HG02678 (cell line): ENCODE results near the gene DIDO1.
"Not testable (repeated sequence)": the region's sequence is repeated elsewhere in the genome, so short reads cannot be mapped to it uniquely, and the experiment has no call there.

Experiments
- ATAC-seq: cut with Tn5 transposase; IDR thresholded peaks from one replicate; pipeline ENCODE4 v1.9.1; 2021; ENCODE audit warnings: mild to moderate bottlenecking, moderate library complexity; ENCODE audit not compliant: unreplicated experiment

Gene DIDO1

DNA sequence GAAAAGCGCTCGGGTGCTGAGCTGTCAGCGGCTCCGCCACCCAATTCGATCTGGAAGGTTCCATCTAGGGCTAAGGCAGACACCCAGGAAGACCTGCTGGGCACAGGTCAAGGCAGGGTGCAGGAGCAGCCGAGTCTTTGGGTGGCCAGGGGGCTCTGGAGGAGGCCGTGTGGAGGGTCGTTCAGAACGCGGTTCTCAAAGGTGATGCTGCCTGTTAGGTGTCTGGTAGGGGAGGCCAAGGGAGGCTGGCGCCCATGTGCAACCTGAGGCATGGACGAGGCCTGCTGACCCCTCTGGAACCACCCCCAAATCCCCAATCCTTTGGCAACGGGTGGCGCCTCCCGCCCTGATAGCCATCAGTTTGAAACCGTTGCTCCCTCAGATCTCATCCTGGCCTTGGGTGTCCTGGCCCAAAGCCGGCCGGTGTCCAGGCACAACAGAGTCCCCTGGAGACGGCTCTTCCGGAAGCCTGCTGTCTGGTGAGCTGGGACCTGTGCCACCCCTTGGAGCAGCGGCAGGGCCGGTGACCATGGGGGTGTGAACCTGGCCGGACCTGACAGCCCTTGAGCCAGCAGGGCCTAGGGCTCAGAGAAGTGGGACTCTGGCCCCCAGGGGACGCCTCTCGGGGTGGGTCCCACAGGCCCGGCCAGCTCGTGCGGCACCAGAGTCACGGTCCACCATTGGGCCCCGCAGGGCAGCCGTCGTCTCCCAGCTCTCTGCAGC lies 36.7 kb upstream of the DIDO1 start:
- no peak for ATAC-seq

GRCh38 chr20:62962221-62962879 lies 36.0 kb upstream of the DIDO1 start:
- no peak for ATAC-seq

GRCh38 chr20:62961799-62962198 lies 35.5 kb upstream of the DIDO1 start:
- ATAC-seq = no peak

GRCh38 chr20:62961310-62961783 lies 35.0 kb upstream of the DIDO1 start:
- ATAC-seq = no peak

DNA sequence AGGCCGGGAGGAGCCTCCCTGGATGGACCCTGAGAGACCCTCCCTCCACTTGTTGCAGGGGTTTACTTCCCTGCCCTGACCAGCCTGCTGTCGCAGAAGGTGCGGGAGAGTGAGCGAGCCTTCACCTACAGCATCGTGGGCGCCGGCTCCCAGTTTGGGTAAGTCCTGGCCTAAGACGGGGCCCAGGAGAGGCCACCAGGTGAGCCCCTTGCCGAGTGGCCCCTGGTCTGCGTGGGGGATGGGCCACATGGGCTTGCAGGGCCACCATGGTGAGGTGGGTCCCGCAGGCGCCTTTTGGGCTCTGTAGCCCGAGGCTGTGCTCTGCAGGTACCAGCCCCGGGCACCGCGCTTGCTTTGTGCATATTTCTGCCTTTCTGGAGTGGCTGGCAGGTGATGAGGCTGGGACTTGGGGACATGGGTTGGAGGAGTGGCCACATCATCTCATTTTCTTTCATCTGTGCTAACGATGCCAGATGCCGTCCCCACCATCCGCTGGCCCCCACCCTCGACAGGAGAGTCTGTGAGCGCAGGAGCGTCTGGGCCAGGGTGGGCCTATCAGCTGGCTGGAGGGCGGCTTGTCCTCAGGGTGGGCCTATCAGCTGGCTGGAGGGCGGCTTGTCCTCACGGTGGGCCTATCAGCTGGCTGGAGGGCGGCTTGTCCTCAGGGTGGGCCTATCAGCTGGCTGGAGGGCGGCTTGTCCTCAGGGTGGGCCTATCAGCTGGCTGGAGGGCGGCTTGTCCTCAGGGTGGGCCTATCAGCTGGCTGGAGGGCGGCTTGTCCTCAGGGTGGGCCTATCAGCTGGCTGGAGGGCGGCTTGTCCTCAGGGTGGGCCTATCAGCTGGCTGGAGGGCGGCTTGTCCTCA lies 34.4 kb upstream of the DIDO1 start:
- not testable (repeated sequence) for ATAC-seq

- no peak for ATAC-seq
Observed at GRCh38 chr20:62959998-62960436, 33.7 kb upstream of the DIDO1 start.

- no peak for ATAC-seq
Observed at GRCh38 chr20:62959101-62959971, 33.0 kb upstream of the DIDO1 start.

GRCh38 chr20:62958388-62959100 lies 32.2 kb upstream of the DIDO1 start:
- no peak for ATAC-seq

DNA sequence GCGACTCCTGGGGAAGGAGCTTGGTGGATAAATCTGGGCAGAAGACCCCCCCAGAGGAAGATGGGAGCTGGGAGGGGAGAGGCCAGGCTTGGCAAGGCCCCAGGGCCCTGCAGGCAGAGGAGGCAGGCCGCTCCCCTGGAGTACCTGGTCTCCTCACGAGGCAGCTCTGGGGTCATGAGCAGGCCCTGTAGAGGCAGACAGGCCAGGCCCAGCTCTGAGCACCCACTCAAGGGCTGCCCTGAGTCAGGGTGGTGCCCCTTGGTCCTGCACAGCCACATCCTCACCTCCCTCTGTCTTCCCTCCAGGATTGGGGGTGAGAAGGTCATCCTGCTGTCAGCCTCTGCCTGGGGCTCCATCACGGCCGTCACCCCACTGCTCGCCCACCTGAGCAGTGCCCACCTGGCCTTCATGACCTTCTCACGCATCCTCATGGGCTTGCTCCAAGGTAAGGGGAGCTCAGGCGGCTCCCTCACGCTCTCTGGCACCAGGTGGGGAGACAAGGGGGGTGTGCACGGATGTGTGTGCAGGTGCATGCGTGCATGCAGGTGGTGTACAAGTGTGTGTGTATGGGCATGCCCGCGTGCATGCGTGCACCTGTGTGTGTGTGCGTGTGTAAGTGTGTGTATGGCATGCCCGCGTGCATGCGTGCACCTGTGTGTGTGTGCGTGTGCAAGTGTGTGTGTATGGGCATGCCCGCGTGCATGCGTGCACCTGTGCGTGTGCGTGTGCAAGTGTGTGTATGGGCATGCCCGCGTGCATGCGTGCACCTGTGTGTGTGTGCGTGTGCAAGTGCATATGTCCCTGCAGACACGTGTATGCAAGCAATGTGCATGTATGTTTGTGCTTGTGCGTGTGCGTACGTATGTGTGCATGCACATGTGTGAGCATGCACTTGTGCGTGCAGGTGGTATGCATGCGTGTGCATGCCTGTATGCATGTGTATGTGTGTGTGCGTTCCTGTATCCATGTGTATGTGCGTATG lies 31.1 kb upstream of the DIDO1 start:
- no peak for ATAC-seq

- no peak for ATAC-seq
Observed at GRCh38 chr20:62956387-62957135, 30.3 kb upstream of the DIDO1 start.

- no peak for ATAC-seq
Observed at GRCh38 chr20:62955519-62956386, 29.4 kb upstream of the DIDO1 start.

- ATAC-seq = peak; percentile 66
Observed at GRCh38 chr20:62953839-62954703, 27.8 kb upstream of the DIDO1 start.

DNA sequence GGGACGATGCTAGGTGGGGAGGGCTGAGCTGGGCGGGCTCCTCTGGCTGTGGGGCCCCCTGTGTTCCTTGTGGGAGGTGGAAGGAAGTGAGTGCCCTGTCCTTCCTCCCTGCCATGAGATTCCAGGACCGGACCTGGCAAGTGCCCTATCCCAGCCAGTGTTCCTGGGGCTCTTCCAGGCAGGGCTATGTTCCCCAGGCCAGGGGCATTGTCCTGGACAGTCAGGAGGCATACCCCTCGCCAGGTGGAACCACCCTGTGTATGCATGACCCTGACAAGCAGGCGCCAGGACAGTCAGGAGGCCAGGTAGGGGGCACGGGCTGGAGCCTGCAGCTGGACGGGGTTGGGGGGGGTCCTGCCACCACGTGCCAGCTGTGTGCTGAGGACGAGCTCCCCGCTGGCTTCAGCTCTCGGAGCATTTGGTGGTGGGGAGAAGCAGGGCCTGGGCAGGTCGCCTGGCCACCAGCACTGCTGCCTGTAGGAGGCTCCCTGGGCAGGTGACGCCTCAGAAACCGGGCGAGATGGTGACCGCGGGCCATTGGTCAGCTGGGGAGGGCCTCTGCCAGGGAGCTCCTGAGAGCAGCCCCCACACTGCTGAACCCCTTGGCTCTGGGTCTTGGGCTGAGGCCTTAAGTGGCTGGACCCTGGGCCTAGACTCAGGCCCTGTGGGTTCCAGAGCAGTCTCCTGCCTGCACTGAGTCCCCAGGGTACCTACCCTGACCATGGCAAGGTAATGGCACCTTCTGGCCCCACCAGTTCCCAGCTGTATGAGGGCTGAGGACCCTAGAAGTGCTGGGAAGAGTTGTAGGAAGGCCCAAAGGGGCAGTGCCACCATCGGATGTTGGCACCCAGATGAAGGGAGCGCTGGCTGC lies 26.9 kb upstream of the DIDO1 start:
- peak; percentile 5 for ATAC-seq

DNA sequence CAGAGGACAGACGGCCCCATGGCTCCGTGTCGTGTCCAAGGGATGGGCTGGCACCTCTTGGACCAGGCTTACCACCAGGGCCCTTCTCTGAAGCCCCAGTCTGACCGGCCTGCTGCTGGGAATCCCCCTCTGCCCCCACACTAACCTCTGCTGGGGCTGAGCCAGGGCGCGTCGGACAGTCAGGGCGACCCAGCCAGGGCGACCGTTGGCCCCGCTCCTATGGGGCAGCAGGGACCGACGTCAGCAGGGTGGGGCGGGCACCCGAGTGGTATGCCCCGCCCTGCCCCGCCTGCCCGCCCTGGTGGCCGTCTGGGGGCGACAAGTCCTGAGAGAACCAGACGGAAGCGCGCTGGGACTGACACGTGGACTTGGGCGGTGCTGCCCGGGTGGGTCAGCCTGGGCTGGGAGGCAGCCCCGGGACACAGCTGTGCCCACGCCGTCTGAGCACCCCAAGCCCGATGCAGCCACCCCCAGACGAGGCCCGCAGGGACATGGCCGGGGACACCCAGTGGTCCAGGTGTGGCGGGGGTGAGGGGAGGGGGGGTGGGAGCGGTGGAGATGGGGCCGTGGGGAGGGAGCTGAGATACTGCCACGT lies 26.2 kb upstream of the DIDO1 start, which contains the start of gene SLC17A9:
TSS of gene SLC17A9 (plus strand) at position 337 of the 595 bp plus-strand sequence. CDS start at position 459, 122 bp downstream.
- ATAC-seq = peak; percentile 55
